Fibroblast of skin of right quadriceps (primary cell): ENCODE results near the gene STX3.
"Not testable (repeated sequence)": the region's sequence is repeated elsewhere in the genome, so short reads cannot be mapped to it uniquely, and the experiment has no call there.

Source experiments
- DNase-seq: peaks from one replicate; pipeline ENCODE4 v3.0.0-alpha.2; 2013

Gene STX3

GRCh38 chr11:59794417-59794816, 39.2 kb downstream of the STX3 start:
- DNase-seq, result no peak

- no peak for DNase-seq
These were observed 45.3 kb downstream of the STX3 start for GRCh38 chr11:59800390-59801025.

GRCh38 chr11:59801160-59801706, 46.1 kb downstream of the STX3 start:
- DNase-seq, result no peak

- DNase-seq, result no peak
These were observed 46.9 kb downstream of the STX3 start for GRCh38 chr11:59801981-59802638.

- DNase-seq, result peak; percentile 39
These were observed 47.5 kb downstream of the STX3 start for GRCh38 chr11:59802639-59803176.

GRCh38 chr11:59804061-59804460, 48.9 kb downstream of the STX3 start:
- DNase-seq, result no peak

- no peak for DNase-seq
These were observed 52.0 kb downstream of the STX3 start for GRCh38 chr11:59807047-59807610.

- DNase-seq, result peak; percentile 88
These were observed 55.2 kb downstream of the STX3 start, which contains the start of gene MRPL16 for GRCh38 chr11:59810189-59810910. MRPL16 (minus strand) TSS chr11:59810778; CDS start chr11:59810658, 120 bp downstream.

GRCh38 chr11:59810911-59811259, 55.7 kb downstream of the STX3 start:
- DNase-seq, result no peak

GRCh38 chr11:59812220-59812619, 57.0 kb downstream of the STX3 start:
- DNase-seq, result no peak

GRCh38 chr11:59813364-59813763, 58.2 kb downstream of the STX3 start:
- DNase-seq, result no peak

- DNase-seq, result no peak
These were observed 58.8 kb downstream of the STX3 start for GRCh38 chr11:59814021-59814420.

GRCh38 chr11:59815754-59816153, 60.6 kb downstream of the STX3 start:
- DNase-seq, result no peak

- DNase-seq, result not testable (repeated sequence)
These were observed 61.3 kb downstream of the STX3 start for GRCh38 chr11:59816434-59816833.

- DNase-seq, result no peak
These were observed 63.4 kb downstream of the STX3 start for GRCh38 chr11:59818572-59818971.

- DNase-seq, result peak; percentile 20
These were observed 67.9 kb downstream of the STX3 start for GRCh38 chr11:59822989-59823566.

GRCh38 chr11:59829358-59829757, 74.2 kb downstream of the STX3 start:
- DNase-seq, result no peak

- no peak for DNase-seq
These were observed 78.4 kb downstream of the STX3 start for GRCh38 chr11:59833602-59834001.

GRCh38 chr11:59839615-59840014, 84.4 kb downstream of the STX3 start:
- no peak for DNase-seq

- DNase-seq, result no peak
These were observed 86.3 kb downstream of the STX3 start for GRCh38 chr11:59841514-59841913.

- no peak for DNase-seq
These were observed 87.1 kb downstream of the STX3 start for GRCh38 chr11:59842316-59842715.

GRCh38 chr11:59845399-59845798, 90.2 kb downstream of the STX3 start, which contains the start of gene CBLIF:
CBLIF (minus strand) TSS chr11:59845499; CDS start chr11:59845453, 46 bp downstream.
- no peak for DNase-seq

GRCh38 chr11:59846556-59846955, 91.4 kb downstream of the STX3 start:
- no peak for DNase-seq
